GM23338 (cell line): Measurements from ENCODE around the gene MTHFSD.

ENCODE experiments used
- CREB1 ChIP-seq: fragments of 250-450 bp; sonication (Bioruptor Pico); IDR thresholded peaks from 2 replicates; pipeline ENCODE4 v1.5.0; 2020; ENCODE audit warnings: low read depth, mild to moderate bottlenecking, moderate library complexity
- CTCF ChIP-seq, 2 experiments: fragments of 200-600 bp in 1 of 2; sonication (generic) in 1 of 2; conservative IDR thresholded peaks; 2 replicates each; pipeline versions ENCODE4 v1.5.1 to v1.6.1; 2016 to 2017; ENCODE audit warnings: antibody characterized with exemption in 2 of 2, low read depth in 2 of 2, mild to moderate bottlenecking in 2 of 2, moderate library complexity in 1 of 2
- EZH2 ChIP-seq: fragments of 200-600 bp; sonication (generic); IDR thresholded peaks from one replicate; pipeline ENCODE4 v1.8.0; 2017; ENCODE audit warnings: antibody characterized with exemption, mild to moderate bottlenecking, low read depth; ENCODE audit not compliant: unreplicated experiment
- EZH2phosphoT487 ChIP-seq: fragments of 200-600 bp; sonication (generic); IDR thresholded peaks from one replicate; pipeline ENCODE4 v1.8.1; 2018; ENCODE audit warnings: antibody characterized with exemption; ENCODE audit not compliant: unreplicated experiment
- NANOG ChIP-seq: IDR thresholded peaks from 2 replicates; pipeline ENCODE4 v1.6.1; 2016; ENCODE audit warnings: antibody characterized with exemption, borderline replicate concordance
- POLR2AphosphoS5 ChIP-seq: IDR thresholded peaks from 2 replicates; pipeline ENCODE4 v1.6.1; 2016; ENCODE audit warnings: antibody characterized with exemption, low read depth
- REST ChIP-seq: IDR thresholded peaks from one replicate; pipeline ENCODE4 v1.6.1; 2018; ENCODE audit warnings: antibody characterized with exemption; ENCODE audit not compliant: unreplicated experiment
- STAT1 ChIP-seq: IDR thresholded peaks from one replicate; pipeline ENCODE4 v1.6.1; 2016; ENCODE audit warnings: antibody characterized with exemption; ENCODE audit not compliant: unreplicated experiment

GRCh38 chr16:86491640-86492023 lies 63.4 kb downstream of the MTHFSD start:
- TF ChIP-seq CTCF (conservative IDR thresholded peaks at IDR 0.05; ENCODE audit: low read depth in 2 of 2), result no peak
- peak; percentile 12 for TF ChIP-seq EZH2
- TF ChIP-seq POLR2AphosphoS5, result no peak
- no peak for TF ChIP-seq CREB1 (CRISPR knock-in tag)
- TF ChIP-seq EZH2phosphoT487, result no peak
- TF ChIP-seq NANOG, result no peak
- TF ChIP-seq STAT1, result no peak
- no peak for TF ChIP-seq REST
